Measurements from ENCODE around the gene HLCS.

The HLCS gene

GRCh38 chr21:36719614-36720013 is 246.9 kb downstream of the HLCS start:
- Histone ChIP-seq H3K36me3 (ENCODE audit: insufficient read depth, low read length) (no peaks in the 10 kb centered on the region), H3K4me1 (ENCODE audit: control insufficient read depth, insufficient read depth, low read length, unreplicated experiment) (no peaks in the 10 kb centered on the region), H3K4me3 (ENCODE audit: low read depth, low read length) (no peak overlapping the region), H3K27me3 (ENCODE audit: insufficient read depth, low read length) (peaks cover 70% of the 10 kb centered on the region), H2AFZ (ENCODE audit: low read length, unreplicated experiment) (no peak overlapping the region), H3K79me2 (ENCODE audit: control insufficient read depth, insufficient read depth, low read length, unreplicated experiment) (no peaks in the 10 kb centered on the region), H3K27ac (ENCODE audit: low read depth, low read length) (no peak overlapping the region)

- H3K4me1 ChIP-seq (ENCODE audit: control insufficient read depth, insufficient read depth, low read length, unreplicated experiment), result no peaks in the 10 kb centered on the region
- no peaks in the 10 kb centered on the region for H3K79me2 ChIP-seq (ENCODE audit: control insufficient read depth, insufficient read depth, low read length, unreplicated experiment)
- H3K4me3 ChIP-seq (ENCODE audit: low read depth, low read length), result no peak overlapping the region
- no peaks in the 10 kb centered on the region for H3K36me3 ChIP-seq (ENCODE audit: insufficient read depth, low read length)
- no peak overlapping the region for H2AFZ ChIP-seq (ENCODE audit: low read length, unreplicated experiment)
- H3K27me3 ChIP-seq (ENCODE audit: insufficient read depth, low read length), result peaks cover 76% of the 10 kb centered on the region
- H3K27ac ChIP-seq (ENCODE audit: low read depth, low read length), result no peak overlapping the region
Observed at GRCh38 chr21:36718951-36719501, 247.4 kb downstream of the HLCS start.

DNA sequence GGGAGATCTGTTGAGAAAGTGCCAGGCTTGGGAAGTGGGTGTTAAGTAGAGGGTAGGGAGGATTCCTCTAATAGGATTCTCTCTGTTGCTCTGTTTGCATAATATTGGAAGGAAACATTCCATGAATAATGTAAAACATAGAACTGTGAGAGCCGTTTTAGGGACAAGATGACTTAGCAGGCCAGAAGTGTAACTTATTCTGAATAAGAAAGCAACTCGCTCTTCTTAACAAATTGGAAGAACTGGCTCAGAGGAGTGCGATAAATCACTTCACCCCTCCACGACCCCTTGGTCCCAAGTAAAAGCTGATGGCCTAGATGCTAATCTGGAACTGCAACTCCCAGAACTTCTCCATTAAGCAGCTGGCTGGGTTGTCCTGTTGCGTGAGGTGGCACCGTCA is 248.5 kb downstream of the HLCS start:
- H3K4me3 ChIP-seq (ENCODE audit: low read depth, low read length), result no peak overlapping the region
- no peaks in the 10 kb centered on the region for H3K79me2 ChIP-seq (ENCODE audit: control insufficient read depth, insufficient read depth, low read length, unreplicated experiment)
- H3K36me3 ChIP-seq (ENCODE audit: insufficient read depth, low read length), result no peaks in the 10 kb centered on the region
- H3K27ac ChIP-seq (ENCODE audit: low read depth, low read length), result no peak overlapping the region
- H2AFZ ChIP-seq (ENCODE audit: low read length, unreplicated experiment), result no peak overlapping the region
- H3K27me3 ChIP-seq (ENCODE audit: insufficient read depth, low read length), result peaks cover 79% of the 10 kb centered on the region
- no peaks in the 10 kb centered on the region for H3K4me1 ChIP-seq (ENCODE audit: control insufficient read depth, insufficient read depth, low read length, unreplicated experiment)

DNA sequence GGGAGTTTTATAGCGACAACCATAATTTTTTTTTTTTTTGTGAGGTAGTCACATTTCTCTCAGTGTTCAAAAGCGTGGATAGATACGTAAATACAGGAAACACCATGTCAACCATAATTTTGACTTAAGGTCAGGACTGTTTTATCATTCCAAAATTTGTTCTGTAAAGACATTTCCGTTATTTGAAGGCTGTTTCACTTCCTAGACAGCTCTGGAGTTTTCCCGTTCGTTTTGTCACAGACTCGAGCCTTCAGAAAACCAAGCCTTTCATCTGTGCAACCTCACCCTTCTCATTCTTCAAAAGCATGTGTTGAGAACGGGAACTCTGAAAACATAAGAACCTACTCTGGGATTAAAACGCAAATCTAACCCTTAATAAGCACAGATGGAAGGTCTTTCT is 249.6 kb downstream of the HLCS start:
- Histone ChIP-seq H2AFZ (ENCODE audit: low read length, unreplicated experiment) (no peak overlapping the region), H3K4me3 (ENCODE audit: low read depth, low read length) (no peak overlapping the region), H3K27ac (ENCODE audit: low read depth, low read length) (no peak overlapping the region), H3K27me3 (ENCODE audit: insufficient read depth, low read length) (peaks cover 88% of the 10 kb centered on the region), H3K79me2 (ENCODE audit: control insufficient read depth, insufficient read depth, low read length, unreplicated experiment) (no peaks in the 10 kb centered on the region), H3K4me1 (ENCODE audit: control insufficient read depth, insufficient read depth, low read length, unreplicated experiment) (no peaks in the 10 kb centered on the region), H3K36me3 (ENCODE audit: insufficient read depth, low read length) (no peaks in the 10 kb centered on the region)

DNA sequence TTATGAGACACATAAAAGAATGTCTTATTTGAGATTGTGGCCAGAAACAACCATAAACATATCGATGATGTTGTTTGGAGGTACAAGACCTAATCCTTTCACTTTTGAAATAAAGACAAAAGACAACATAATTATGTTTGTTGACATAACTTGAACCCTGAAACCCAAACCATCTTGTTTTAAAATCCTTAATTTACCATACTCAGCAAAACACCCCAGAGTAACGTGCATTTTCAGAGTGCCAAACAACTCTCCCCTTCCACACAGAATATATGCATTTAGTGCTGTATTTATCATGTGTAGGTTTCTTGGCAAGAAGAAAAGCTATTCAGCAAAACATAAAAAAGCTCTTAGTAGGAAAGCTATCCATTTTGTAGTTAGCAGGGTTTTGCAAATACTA is 250.1 kb downstream of the HLCS start:
- Histone ChIP-seq H3K4me1 (ENCODE audit: control insufficient read depth, insufficient read depth, low read length, unreplicated experiment) (no peaks in the 10 kb centered on the region), H3K79me2 (ENCODE audit: control insufficient read depth, insufficient read depth, low read length, unreplicated experiment) (no peaks in the 10 kb centered on the region), H2AFZ (ENCODE audit: low read length, unreplicated experiment) (no peak overlapping the region), H3K4me3 (ENCODE audit: low read depth, low read length) (no peak overlapping the region), H3K27me3 (ENCODE audit: insufficient read depth, low read length) (peaks cover 89% of the 10 kb centered on the region), H3K27ac (ENCODE audit: low read depth, low read length) (no peak overlapping the region), H3K36me3 (ENCODE audit: insufficient read depth, low read length) (no peaks in the 10 kb centered on the region)

DNA sequence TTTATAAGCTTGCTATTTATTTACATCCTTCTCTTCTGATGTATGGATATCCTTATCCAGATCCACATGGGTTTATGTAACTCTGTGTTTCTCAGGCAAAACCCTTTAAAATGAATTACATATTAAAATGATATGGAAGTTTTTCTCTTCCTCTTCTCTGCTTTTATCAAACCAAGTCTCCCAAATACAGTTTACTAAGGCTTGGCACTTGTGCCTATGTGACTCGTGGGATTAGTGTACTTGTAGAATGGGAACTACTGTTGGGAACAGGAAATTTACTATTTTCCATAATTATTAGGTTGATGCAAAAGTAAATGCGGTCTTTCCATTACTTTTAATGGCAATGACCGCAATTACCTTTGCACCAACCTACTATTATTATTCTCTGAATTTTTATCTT is 252.7 kb downstream of the HLCS start:
- H3K36me3 ChIP-seq (ENCODE audit: insufficient read depth, low read length), result no peaks in the 10 kb centered on the region
- H3K27me3 ChIP-seq (ENCODE audit: insufficient read depth, low read length), result peaks cover 95% of the 10 kb centered on the region
- peaks cover 4% of the 10 kb centered on the region for H3K4me1 ChIP-seq (ENCODE audit: control insufficient read depth, insufficient read depth, low read length, unreplicated experiment)
- no peak overlapping the region for H2AFZ ChIP-seq (ENCODE audit: low read length, unreplicated experiment)
- no peak overlapping the region for H3K4me3 ChIP-seq (ENCODE audit: low read depth, low read length)
- no peak overlapping the region for H3K27ac ChIP-seq (ENCODE audit: low read depth, low read length)
- no peaks in the 10 kb centered on the region for H3K79me2 ChIP-seq (ENCODE audit: control insufficient read depth, insufficient read depth, low read length, unreplicated experiment)

GRCh38 chr21:36710729-36711048 is 255.8 kb downstream of the HLCS start:
- Histone ChIP-seq H2AFZ (ENCODE audit: low read length, unreplicated experiment) (no peak overlapping the region), H3K27ac (ENCODE audit: low read depth, low read length) (no peak overlapping the region), H3K4me3 (ENCODE audit: low read depth, low read length) (no peak overlapping the region), H3K79me2 (ENCODE audit: control insufficient read depth, insufficient read depth, low read length, unreplicated experiment) (no peaks in the 10 kb centered on the region), H3K27me3 (ENCODE audit: insufficient read depth, low read length) (peaks cover 100% of the 10 kb centered on the region), H3K4me1 (ENCODE audit: control insufficient read depth, insufficient read depth, low read length, unreplicated experiment) (peaks cover 8% of the 10 kb centered on the region), H3K36me3 (ENCODE audit: insufficient read depth, low read length) (no peaks in the 10 kb centered on the region)

GRCh38 chr21:36709868-36710728 is 256.4 kb downstream of the HLCS start:
- peaks cover 100% of the 10 kb centered on the region for H3K27me3 ChIP-seq (ENCODE audit: insufficient read depth, low read length)
- no peak overlapping the region for H2AFZ ChIP-seq (ENCODE audit: low read length, unreplicated experiment)
- H3K79me2 ChIP-seq (ENCODE audit: control insufficient read depth, insufficient read depth, low read length, unreplicated experiment), result no peaks in the 10 kb centered on the region
- H3K4me3 ChIP-seq (ENCODE audit: low read depth, low read length), result no peak overlapping the region
- H3K27ac ChIP-seq (ENCODE audit: low read depth, low read length), result no peak overlapping the region
- H3K36me3 ChIP-seq (ENCODE audit: insufficient read depth, low read length), result no peaks in the 10 kb centered on the region
- H3K4me1 ChIP-seq (ENCODE audit: control insufficient read depth, insufficient read depth, low read length, unreplicated experiment), result peaks cover 11% of the 10 kb centered on the region

DNA sequence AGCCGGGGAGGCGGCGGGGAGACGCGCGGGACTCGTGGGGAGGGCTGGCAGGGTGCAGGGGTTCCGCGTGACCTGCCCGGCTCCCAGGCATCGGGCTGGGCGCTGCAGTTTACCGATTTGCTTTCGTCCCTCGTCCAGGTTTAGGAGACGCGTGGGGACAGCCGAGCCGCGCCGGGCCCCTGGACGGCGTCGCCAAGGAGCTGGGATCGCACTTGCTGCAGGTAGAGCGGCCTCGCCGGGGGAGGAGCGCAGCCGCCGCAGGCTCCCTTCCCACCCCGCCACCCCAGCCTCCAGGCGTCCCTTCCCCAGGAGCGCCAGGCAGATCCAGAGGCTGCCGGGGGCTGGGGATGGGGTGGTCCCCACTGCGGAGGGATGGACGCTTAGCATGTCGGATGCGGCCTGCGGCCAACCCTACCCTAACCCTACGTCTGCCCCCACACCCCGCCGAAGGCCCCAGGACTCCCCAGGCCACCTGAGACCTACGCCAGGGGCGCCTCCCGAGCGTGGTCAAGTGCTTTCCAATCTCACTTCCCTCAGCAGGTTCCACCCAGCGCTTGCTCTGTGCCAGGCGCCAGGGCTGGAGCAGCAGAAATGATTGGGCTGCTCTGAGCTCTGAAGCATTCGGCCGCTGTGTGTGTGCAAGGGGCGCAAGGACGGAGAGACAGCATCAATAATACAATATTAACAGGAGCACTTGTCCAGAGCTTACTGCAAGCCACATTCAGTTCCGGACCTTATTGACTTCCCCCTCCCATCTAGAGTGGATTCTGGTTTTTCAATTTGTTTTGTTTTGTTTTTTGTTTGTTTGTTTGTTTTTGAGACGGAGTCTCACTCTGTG is 257.2 kb downstream of the HLCS start:
- Histone ChIP-seq H3K4me3 (ENCODE audit: low read depth, low read length) (0 out of 2 replicates have a peak overlapping the region, but pooled peaks have one; percentile 30), H2AFZ (ENCODE audit: low read length, unreplicated experiment) (peak overlapping the region; percentile 59), H3K36me3 (ENCODE audit: insufficient read depth, low read length) (no peaks in the 10 kb centered on the region), H3K79me2 (ENCODE audit: control insufficient read depth, insufficient read depth, low read length, unreplicated experiment) (no peaks in the 10 kb centered on the region), H3K27me3 (ENCODE audit: insufficient read depth, low read length) (peaks cover 100% of the 10 kb centered on the region), H3K27ac (ENCODE audit: low read depth, low read length) (no peak overlapping the region), H3K4me1 (ENCODE audit: control insufficient read depth, insufficient read depth, low read length, unreplicated experiment) (peaks cover 11% of the 10 kb centered on the region)

DNA sequence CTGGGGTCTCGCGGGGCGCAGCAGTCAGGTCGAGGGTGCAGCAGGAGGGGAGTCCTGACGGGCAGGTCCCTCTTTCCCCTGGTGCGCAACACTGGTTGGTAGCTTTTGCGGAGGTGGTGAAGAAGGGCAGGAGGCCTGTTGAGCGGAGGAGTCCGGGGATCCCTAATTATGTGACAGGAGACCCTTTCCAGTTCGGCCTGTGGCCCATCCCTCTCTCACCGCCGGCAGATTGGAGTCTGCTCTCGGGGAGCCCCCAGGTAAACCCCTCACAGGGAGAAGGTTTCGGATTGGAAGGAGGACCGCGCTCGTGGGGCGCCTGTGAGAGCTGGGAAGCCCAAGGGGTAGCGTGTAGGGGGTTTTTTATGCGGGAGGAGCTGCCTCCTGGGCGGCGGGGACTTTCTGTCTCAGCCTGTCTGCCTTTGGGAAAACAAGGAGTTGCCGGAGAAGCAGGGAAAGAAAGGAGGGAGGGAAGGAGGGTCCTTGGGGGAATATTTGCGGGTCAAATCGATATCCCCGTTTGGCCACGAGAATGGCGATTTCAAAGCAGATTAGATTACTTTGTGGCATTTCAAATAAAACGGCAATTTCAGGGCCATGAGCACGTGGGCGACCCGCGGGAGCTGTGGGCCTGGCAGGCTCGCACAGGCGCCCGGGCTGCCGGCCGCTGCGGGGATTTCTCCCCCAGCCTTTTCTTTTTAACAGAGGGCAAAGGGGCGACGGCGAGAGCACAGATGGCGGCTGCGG is 258.0 kb downstream of the HLCS start:
- H3K27ac ChIP-seq (ENCODE audit: low read depth, low read length), result no peak overlapping the region
- H3K36me3 ChIP-seq (ENCODE audit: insufficient read depth, low read length), result no peaks in the 10 kb centered on the region
- H2AFZ ChIP-seq (ENCODE audit: low read length, unreplicated experiment), result peak overlapping the region; percentile 59
- H3K4me1 ChIP-seq (ENCODE audit: control insufficient read depth, insufficient read depth, low read length, unreplicated experiment), result peaks cover 11% of the 10 kb centered on the region
- H3K27me3 ChIP-seq (ENCODE audit: insufficient read depth, low read length), result peaks cover 100% of the 10 kb centered on the region
- H3K4me3 ChIP-seq (ENCODE audit: low read depth, low read length), result peak overlapping the region; percentile 30; the same call in 1 of the 2 replicates
- H3K79me2 ChIP-seq (ENCODE audit: control insufficient read depth, insufficient read depth, low read length, unreplicated experiment), result no peaks in the 10 kb centered on the region
